HG03060 (cell line): ENCODE data around the gene VEGFA.

ENCODE experiments used
- ATAC-seq: cut with Tn5 transposase; IDR thresholded peaks from one replicate; pipeline ENCODE4 v1.9.1; 2021; ENCODE audit warnings: low read depth, moderate number of reproducible peaks; ENCODE audit not compliant: unreplicated experiment

VEGFA gene

DNA sequence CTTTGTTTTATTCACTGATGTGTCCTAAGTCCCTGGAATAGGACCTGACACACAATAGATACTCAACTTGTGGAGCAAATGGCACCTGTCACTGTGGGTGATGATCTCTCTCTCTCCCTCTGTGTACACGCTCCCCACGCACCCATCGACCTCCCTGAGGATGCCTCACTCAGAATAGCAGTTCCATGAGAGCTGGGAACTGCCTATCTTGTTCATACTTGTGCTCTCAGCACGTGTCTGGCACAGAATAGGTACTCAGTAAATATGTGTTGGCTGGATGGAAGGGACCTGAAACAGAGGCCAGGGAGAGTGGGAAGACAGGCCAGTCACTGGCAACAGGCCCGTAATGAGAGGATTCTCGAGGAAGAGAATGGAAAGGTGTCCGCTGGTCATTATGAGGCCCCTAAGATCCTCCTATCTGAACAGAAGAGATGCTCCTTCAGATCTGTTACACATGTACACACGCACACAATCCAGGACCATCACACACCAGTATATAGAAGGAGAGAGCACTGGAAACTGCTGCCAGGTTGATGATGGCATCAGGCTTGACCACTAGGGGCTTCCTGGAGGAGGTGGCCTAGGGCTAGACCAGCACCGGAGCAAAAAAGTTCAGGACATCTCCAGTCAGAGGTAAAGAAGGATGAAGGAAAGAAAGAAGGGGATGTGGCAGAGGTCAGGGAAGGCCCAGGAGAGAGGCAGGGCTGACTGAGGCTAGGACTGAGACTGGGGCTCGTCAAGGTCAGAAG is 30.9 kb downstream of the VEGFA start:
- ATAC-seq, result no peak

DNA sequence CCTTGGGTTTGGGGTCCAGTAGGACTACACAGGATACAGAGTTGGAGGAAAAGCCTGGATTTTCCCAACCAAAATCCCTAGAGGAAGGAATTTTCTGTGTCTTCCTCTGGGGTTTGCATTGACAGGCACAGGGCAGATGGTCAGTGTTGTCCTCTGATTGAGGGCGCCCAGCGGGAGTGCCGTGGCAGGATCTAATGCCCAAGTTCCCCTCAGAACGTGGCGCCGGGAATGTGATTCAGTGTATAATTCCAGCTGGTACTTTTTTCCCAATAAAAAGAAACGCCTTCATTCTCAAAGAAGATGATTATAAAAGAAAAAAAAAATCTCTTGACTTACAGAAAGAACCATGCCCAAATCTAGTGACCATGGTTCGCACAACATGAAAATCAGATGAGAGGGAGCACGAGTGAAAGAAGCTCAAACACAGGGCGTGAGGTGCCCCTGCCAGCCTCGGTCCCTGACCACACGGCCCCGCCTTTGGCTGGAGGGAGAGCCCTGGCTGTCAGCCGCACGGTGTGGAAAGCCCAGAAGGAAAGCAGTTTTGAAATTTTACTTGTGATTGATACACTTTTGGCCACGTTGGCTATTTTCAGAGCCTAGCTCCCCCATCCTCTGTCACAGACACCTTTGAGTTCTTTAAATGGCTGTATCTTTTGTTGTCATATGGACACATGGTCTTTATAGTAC is 31.6 kb downstream of the VEGFA start:
- ATAC-seq, result no peak

DNA sequence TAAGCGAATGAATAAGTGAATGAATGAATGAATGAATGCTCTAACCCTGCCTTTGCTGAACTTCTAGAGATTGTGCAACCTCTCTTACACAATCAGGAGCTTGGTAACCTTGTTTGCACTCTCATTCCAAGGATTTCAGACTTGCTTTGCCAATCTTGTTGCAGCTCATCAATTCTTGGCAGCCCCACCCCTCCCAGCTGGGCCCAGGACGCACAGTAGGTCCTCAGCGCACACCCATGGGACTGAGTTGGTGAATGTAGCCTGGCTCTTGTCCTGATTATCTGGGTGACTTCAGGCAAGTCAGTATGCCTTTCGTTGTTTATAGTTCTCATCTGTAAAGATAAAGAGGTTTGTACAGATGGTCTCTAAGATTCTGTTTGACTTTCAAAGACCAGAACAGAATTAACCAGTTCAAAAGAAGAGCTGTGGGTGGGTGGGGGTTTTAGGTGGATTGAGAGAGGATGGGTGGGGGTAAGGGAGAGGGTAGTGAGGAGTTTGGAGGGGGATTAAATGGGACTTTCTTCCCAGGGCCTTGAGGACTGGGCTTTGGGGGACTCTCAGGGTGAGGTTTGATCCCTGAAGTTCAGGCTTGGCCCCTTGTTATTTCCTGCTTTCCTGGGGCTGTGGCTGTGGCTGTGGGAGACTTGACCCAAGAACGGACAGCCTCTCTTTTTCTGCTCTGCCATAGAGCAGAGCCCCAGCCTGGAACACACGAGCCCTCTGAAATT is 33.2 kb downstream of the VEGFA start:
- ATAC-seq, result no peak

DNA sequence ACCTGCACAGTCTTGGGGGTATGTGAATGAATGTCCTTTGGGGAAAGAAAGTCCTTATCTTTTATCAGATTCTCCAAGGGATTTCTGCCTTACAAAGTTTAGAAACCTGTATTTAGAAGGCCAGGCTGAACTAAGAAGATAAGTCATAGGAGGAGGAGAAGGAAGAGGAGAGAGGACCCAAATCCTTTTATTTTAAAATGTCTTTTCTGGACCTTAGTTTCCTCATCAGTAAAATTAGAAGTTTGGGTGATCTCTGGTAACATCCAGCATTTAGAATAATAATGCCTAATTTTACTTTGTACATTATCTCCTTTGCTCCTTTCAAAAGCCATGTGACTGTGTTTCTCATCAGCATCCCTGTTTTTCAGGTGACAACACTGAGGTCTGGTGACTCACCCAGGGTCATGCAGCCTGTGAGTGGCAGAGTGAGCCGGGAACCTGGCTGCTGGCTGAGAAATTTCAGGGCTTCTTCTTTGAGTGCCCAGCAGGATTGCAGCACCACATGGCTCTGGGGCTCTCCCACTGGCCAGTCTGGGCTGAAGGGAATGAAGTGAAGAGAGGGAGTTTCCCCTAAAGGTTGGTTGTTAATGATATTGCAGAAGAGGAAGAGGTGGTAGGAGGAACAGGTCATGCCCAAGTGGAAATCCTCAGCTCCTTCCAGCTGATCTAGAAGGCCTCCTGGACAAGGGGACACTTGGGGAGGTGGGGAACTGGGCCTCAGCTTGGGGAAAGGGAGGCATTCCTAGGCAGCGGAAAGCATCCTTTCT is 34.0 kb downstream of the VEGFA start:
- no peak for ATAC-seq

DNA sequence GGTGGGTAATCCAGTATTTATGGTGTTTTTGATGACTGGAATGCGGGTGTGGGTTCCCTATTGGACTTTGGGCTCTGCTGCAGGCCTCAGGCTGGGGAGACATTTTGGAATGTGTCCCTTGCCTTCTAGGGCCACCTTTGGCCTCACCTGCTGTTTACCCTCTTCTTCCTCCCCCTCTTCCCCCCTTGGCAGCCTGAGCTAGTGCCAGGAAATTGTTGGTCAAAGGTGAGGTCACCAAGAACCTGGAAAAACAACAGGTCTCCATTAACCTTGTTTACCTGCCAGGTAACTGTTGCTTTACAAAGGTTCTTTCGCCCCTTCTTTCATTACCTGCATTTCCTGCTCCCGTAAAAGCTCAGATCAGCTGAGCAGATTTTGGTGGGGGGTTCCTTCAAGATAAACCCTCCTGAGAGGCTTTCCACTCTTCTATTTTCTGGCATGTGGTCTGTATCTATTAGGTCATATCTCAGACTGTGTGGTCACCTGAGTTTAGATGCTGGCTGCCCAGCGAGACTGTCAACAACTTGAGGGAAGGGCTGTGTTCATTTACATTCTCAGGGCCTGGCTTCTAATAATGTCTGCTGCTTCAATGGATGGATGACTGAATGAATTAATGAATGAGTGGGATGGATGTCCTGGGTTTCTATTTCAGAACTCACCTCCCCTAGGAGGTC is 34.7 kb downstream of the VEGFA start:
- no peak for ATAC-seq

DNA sequence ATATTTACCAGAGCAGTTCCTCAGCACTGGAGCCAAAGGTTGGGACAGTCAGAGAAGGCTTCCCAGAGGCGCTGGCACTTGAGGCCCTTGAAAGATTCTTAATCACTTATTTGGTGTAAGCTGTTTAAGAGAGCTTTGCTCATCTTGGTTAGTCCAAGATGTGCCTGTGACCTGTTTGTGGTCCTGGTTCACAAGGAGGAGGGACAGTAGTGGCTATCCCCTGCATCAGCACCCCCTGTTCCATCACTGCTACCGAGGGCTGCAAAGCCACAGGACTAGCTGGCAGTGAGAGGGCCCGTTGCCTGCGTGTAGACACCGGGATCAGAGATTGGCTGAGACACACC is 35.7 kb downstream of the VEGFA start:
- no peak for ATAC-seq

DNA sequence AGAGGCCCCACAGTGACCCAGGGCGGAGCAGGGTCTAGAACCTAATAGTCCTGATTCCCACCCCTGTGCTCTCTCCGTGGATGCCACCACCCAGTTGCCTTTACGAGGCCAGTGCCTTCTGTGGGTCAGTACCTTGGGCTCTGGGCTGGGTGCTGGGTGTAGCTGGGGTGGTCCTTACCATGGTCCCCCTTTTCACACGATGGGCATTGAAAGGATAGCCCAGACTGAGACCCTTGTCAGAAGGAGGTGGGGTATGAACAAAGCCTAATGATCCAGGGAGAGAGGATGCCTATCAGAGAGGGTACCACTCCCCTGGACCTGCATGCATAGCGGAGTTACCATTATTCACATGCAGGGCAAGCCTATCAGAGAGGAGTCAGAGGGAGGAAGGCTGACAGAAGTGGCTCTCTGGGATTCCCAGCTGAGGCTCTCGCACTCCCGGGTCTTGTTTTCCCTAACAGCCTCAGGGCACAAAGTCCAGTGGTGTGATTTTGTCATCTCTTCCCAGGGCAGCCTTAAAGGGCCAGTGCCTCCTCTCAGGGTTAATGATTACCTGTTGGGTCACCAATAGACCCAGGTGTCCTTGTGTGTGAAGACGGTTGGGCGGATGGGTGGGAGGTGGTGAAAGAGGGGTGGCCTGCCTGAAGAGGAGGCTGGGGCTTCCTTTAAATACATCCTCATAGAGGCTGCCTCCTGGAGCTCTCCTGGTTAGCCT is 36.2 kb downstream of the VEGFA start:
- ATAC-seq, result no peak

DNA sequence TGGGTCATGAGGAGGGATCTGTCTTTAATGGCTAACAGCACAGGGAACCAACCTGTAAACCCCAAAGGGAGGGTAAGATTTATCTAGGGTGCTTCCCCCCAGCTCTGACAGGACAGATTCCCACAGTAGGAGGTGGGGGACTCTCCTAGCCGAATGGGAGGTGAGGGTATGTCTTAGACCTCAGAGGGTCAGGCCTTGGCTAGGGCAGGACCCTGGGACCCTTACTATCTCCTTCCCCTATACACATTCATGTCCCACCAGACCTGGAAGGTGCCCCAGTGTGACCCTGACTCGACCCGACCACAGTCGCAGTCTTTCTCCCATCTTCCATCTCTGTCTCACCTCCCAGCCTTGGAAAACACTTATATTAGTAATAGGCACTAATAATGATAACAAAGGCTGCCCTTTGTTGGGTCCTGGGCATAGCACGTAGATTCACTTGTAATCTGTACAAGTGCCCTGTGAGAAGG is 36.8 kb downstream of the VEGFA start:
- no peak for ATAC-seq

DNA sequence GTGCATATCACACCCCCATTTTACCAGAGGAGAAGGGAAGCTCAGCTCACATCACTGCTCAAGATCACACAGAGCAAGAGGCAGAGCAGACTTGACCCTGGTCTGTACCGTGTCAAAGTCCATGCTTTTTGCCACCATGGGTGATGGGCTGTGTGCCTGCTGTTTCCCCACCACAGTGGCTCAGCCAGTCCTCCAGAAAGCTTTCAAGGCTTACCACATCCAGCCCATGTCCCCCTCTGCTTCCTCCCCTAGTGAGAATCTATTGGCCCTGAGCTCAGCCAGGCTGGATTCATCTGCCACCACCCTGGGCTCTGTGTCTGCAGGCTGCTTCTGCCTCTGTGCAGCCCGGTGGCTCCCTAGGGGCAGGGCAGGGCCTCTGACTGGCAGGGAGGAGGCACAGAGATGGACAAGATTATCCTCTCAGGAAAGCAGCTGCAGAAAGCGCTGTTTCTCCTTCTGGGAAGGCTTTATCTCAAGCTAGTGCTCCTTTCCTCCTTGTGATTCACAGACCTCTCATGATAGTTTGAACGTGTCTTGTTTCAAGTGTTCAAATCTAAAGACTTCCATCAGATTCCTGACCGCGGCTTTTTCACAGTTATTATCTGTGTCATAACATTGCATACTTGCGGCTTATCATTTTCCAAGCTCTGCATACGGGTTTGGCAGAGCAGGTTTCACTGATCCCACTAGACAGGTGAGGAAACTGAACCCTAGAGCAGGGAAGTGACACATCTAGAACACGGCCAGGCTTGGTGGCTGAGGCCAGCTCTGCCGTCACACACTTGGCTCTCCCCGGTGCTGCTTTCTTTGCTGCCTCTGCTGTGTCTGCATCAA is 37.4 kb downstream of the VEGFA start:
- no peak for ATAC-seq

DNA sequence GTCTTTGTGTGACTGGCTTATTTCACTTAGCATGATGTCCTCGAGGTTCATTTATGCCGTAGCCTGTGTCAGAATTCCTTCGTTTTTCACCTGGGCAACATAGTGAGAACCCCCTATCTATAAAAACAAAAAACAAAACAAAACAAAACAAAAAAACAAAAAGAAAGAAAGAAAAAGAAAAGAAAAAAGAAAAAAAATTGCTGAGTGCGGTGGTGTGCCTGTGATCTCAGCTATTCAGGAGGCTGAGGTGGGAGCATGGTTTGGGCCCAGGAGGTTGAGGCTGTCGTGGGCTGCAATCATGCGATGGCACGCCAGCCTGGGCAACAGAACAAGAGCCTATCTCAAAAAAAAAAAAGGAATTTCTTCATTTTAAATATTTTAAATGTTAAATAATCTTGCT is 38.4 kb downstream of the VEGFA start:
- no peak for ATAC-seq

DNA sequence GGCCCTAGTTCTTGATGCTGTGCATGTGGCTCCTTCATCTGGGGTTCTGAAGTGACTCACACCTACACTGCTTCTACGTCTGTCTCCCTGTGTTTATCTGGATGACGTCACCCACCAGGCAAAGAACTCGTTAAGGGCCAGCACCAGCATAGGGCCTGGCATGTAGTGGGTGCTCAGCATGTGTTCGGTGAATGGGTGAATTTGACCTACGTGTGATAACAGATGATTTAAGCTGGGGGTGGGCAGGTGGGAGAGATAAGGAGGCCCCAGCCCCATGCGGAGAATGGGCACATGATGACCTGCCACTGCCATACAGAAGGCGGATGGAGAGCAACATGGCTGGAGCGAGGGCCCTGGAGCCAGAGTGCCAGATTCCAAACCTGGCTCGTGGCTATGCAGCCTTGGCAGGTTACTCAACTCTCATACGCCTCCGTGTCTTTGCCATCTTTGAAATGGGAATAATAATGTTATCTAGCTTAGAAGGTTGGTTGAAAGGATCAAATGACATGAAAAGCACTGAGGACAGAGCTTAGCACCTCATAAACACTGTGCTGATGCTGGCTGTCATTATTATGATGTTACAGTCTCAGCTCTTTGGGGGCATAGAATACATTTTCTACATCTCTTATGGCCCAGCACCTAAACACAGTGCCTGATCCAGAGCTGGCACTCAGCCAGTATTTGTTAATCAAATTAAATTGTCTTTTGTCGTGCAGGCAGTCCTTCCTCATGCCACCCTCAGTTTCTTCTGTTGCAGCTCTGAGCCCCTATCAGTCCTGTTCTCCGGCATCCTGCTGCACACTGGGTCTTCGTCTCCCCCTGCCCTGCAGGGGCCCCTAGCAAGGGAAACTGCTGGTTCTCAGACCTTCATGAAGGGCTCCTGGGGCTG is 39.6 kb downstream of the VEGFA start:
- ATAC-seq, result no peak

DNA sequence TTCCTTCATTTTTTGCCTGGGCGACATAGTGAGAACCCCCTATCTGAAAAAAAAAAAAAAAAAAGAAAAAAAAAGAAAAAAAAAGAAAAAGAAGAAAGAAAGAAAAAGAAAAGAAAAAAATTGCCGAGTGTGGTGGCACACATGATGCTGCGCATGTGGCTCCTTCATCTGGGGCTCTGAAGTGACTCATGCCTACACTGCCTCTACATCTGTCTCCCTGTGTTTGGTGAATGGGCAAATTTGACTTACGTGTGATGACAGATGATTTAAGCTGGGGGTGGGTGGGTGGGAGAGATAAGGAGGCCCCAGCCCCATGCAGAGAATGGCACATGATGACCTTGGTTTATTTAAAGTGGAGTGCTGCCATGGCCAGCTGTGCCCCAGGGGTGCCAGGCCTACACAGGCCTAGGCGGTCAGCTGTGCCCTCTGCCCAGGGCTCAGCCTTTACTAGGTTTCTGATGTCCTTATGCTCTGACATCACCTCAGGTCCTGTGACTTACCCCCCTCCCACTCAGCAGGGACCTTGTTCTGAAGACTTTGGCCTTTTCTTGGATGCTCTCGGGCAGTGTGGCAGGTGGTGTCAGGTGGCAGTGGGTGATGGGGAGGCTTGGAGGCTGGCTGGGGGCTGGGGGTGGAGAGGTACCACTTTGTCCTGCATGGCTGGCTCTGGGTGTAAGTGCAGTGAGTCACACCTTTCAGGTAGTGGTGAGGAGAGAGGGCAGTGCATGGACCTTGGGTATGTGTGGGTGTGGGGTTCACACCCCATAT is 41.1 kb downstream of the VEGFA start:
- ATAC-seq, result no peak

DNA sequence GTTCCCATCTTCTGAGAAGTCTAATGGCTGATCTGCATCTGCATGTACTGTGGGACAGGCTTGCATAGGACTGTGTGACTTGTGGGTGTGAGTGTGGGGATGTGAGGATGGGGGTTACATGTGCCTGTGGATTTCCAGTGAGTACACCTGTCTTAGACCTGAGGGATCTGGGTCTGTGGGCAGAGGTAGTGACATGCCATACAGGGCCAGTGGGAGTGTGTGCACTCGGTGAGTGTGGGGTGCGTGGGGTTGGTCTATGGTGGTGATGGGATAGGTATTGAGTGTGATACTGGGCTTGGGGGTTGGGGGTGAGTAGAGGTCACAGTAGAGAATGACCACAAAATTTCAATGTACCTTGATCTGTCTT is 41.7 kb downstream of the VEGFA start:
- no peak for ATAC-seq

DNA sequence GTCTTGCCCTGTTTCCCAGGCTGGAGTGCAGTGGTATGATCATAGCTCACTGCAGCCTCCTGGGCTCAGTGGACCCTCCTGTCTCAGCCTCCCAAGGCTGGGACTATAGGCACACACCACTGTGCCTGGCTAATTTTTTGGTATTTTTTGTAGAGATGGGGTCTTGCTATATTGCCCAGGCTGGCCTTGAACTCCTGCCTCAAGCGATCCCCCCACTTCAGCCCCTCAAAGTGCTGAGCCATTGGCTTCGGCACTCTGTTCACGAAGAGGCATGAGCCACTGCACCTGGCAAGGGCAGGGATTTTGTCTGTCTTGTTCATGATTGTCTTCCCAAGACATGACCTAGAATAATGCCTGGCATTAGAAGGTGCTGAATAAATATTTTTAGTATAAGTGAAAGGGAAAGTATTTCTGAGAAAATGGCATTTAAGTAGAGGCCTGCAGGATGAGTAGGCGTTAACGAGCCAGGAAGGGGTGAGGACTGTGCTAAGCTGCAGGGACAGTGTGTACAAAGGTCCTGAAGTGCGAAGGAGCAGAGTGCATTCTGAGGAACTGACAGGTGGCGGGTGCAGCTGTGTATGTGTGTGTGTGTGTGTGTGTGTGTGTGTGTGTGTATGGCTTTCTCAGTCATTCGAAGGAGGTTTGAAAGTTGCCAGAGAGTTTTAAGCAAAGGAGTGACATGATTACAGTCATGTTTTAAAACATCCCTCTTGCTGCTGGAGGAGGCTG is 43.0 kb downstream of the VEGFA start:
- no peak for ATAC-seq

DNA sequence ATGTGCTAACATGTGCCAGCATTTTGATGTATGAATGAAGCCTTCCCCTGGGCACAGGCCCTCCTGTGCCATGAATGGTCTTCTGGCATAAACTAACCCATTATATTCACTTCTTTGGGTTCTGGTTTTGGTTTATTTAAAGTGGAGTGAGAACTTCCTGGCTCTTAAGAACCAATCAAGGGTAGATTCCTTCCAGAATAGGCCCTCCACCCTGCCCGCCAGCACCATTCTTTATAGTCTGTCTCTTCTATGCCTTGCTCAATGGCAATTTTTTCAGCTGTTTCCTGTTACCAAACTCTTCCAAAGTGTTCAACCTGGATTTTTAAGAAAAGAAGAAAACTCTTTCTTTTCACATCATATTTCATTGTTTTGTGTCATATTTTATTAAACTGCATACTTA is 44.1 kb downstream of the VEGFA start:
- ATAC-seq, result no peak

DNA sequence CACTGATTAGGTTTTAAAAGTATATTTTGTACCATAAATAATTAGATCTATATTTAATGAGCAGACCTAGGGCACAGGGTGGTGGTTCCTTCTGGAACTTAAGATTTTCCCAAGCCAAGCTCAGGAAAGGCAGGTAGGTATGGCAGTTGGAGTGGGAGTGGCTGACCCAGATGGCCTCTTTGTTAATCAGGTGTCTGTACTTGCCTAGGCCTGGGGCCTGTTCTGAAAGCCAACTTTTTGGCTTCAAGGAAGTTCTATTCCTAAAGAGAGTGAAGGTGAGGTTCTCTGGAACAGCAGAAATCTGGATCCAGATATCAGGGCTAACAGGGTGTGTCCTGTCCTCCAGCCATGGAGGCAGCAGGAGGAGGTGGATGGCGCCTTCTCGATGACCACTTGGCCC is 44.9 kb downstream of the VEGFA start:
- ATAC-seq, result no peak

DNA sequence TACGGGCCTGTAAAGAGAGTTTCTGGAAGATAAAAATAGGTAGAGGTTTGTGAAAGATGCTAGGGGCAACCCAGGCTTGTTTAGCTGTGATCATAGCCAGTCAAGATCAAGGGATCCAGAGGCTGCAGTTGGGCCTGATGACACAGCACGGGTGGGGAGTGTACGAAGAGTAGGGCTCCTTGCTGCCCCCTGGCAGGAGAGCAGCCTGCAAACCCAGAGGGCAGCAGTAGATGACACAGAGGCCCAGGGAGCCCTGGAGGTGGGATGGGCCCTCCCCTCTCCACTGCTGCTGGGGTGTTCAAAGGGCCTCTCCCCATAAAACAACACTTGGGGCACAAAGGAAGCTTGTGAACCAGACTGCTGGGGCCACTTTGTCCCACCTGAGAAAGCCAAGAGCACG is 47.2 kb downstream of the VEGFA start:
- ATAC-seq, result no peak
